Endothelial cell (in vitro differentiated cells): ENCODE results near the gene CENPO. TPM values are rescaled to one million over a fixed set of nuclear protein-coding genes. Genes with fewer than 3 reads are reported as not detected.

ENCODE experiments used
- DNase-seq: peaks from one replicate; pipeline ENCODE4 v3.0.0; 2021; ENCODE audit warnings: low spot score
- H3K27ac Mint-ChIP-seq: one replicate; pipeline ENCODE4 v1.8.0; 2021; ENCODE audit warnings: mixed read lengths, inconsistent platforms; ENCODE audit not compliant: unreplicated experiment
- H3K27me3 Mint-ChIP-seq: one replicate; pipeline ENCODE4 v1.8.0; 2021; ENCODE audit warnings: mild to moderate bottlenecking, moderate library complexity, mixed read lengths, inconsistent platforms; ENCODE audit not compliant: unreplicated experiment
- H3K36me3 Mint-ChIP-seq: one replicate; pipeline ENCODE4 v1.8.0; 2021; ENCODE audit warnings: mild to moderate bottlenecking, low read depth, mixed read lengths, inconsistent platforms; ENCODE audit not compliant: unreplicated experiment
- H3K4me1 Mint-ChIP-seq: one replicate; pipeline ENCODE4 v1.8.0; 2021; ENCODE audit warnings: mild to moderate bottlenecking, mixed read lengths, inconsistent platforms; ENCODE audit not compliant: unreplicated experiment
- H3K4me3 Mint-ChIP-seq: one replicate; pipeline ENCODE4 v1.8.0; 2021; ENCODE audit warnings: mild to moderate bottlenecking, mixed read lengths, inconsistent platforms; ENCODE audit not compliant: unreplicated experiment
- H3K9me3 Mint-ChIP-seq: one replicate; pipeline ENCODE4 v1.8.0; 2021; ENCODE audit warnings: mixed read lengths, inconsistent platforms; ENCODE audit not compliant: unreplicated experiment
- long read RNA-seq: library from polyadenylated mRNA; unstranded; transcript quantifications from one replicate; pipeline ENCODE4 v2.0.0, GENCODE V29; 2020; ENCODE audit not compliant: unreplicated experiment
- total RNA-seq: library from RNA; stranded (reverse); fragmentation: NEBNext Ultra II Directional; extraction: Animal tissue kit (Norgen Biotek cat#: 25700); gene quantifications from one replicate; pipeline ENCODE4 v1.2.1, GENCODE V29; 2021; ENCODE audit not compliant: unreplicated experiment
- TF ChIP-seq, protein P1 (sequence below): fragments of 200-600 bp; sonication (generic); IDR thresholded peaks from one replicate; pipeline ENCODE4 v1.5.0; 2021; ENCODE audit warnings: antibody characterized with exemption; ENCODE audit not compliant: unreplicated experiment

CENPO gene, protein sequence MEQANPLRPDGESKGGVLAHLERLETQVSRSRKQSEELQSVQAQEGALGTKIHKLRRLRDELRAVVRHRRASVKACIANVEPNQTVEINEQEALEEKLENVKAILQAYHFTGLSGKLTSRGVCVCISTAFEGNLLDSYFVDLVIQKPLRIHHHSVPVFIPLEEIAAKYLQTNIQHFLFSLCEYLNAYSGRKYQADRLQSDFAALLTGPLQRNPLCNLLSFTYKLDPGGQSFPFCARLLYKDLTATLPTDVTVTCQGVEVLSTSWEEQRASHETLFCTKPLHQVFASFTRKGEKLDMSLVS
- 18.7 TPM for total RNA-seq
- long read RNA-seq, full-length matches to known transcripts: 2 of 6 reads
- long read RNA-seq, partial matches to known transcripts: 2 of 6 reads
- long read RNA-seq, other reads (novel, unspliced or antisense): 2 of 6 reads

DNA sequence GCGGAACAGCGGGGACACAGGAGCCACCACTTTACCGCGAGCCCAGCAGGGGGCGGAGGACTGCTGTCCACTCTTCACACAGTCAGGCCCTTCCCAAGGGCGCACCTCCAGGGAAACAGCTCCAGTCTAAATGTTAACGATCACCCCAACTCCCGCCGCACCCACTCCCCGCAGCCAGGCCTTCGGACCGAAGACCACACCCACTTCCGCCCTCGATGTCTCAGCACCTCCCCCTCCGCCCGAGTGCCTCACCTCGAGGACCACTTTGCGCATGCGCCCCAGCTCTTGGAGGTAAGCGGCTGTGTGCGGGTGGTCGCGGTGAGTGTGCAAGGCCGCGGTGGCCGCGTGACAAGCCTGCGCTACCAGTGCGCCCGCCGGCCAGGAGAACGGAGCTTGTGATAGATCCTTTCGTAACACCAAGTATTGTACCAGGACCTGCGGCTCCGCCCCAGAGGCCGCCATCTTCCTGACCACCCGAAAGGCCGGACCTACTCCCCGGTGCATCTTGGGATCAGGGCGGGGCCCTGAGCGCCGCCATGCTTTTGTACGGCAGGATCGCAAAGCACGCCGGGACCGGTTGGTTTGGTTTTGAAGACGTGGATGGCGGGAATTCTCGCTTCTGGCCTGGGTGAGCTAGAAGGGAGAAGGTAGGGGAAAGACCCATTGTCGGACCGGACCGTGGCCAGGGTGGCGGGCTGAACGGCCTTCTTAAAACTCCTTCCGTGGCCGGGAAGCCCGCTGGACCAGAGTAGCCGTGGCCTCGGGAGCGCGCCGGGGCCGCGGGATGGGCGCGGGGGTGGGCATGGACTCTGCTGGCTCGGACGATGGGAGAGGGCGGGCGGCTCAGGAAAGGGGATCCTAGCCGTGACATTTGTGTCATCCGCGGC lies at the start of gene CENPO, which contains the start of gene PTRHD1:
CENPO (plus strand) TSS at position 552 of the 887 bp plus-strand sequence. CDS start 495 bp downstream, outside the sequence.
PTRHD1 (minus strand) TSS at position 518 of the 887 bp plus-strand sequence; CDS start at position 504, 14 bp downstream.
- Mint-ChIP-seq H3K9me3 (no peaks in the 10 kb centered on the region), H3K36me3 (peaks cover 18% of the 10 kb centered on the region), H3K4me1 (peaks cover 25% of the 10 kb centered on the region), H3K4me3 (peak within 1 kb of the TSS; percentile 97), H3K27me3 (peaks cover 5% of the 10 kb centered on the region), H3K27ac (peak within 1 kb of the TSS; percentile 98)
- peak; percentile 92 for DNase-seq
- TF ChIP-seq, protein P1, sequence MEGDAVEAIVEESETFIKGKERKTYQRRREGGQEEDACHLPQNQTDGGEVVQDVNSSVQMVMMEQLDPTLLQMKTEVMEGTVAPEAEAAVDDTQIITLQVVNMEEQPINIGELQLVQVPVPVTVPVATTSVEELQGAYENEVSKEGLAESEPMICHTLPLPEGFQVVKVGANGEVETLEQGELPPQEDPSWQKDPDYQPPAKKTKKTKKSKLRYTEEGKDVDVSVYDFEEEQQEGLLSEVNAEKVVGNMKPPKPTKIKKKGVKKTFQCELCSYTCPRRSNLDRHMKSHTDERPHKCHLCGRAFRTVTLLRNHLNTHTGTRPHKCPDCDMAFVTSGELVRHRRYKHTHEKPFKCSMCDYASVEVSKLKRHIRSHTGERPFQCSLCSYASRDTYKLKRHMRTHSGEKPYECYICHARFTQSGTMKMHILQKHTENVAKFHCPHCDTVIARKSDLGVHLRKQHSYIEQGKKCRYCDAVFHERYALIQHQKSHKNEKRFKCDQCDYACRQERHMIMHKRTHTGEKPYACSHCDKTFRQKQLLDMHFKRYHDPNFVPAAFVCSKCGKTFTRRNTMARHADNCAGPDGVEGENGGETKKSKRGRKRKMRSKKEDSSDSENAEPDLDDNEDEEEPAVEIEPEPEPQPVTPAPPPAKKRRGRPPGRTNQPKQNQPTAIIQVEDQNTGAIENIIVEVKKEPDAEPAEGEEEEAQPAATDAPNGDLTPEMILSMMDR: peak; percentile 74

DNA sequence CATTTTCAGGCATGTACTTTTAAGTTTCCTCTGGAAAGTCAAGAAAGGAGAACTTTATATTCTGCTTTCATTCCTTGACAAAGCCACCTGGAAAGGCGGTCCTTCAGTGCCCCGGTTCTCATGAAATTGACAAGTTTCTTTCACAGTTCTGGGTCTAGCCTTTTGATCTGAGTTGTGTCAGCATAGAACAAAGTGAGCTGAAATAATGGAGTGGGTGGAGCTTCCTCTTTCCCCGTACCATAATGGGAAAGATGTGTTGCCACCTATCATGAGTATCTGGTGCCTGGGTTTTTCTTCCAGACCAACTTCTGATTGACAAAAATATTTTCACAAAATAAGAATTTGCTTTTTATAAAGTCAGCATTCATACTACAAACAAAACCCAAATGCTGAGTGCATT lies 49.3 kb upstream of the CENPO start:
- TF ChIP-seq, protein P1: no peak
- no peaks in the 10 kb centered on the region for H3K9me3 Mint-ChIP-seq
- peaks cover under 1% of the 10 kb centered on the region for H3K4me1 Mint-ChIP-seq
- no peaks in the 10 kb centered on the region for H3K27me3 Mint-ChIP-seq
- H3K36me3 Mint-ChIP-seq: peaks cover 14% of the 10 kb centered on the region
- no peak overlapping the region for H3K4me3 Mint-ChIP-seq
- no peak overlapping the region for H3K27ac Mint-ChIP-seq
- no peak for DNase-seq

DNA sequence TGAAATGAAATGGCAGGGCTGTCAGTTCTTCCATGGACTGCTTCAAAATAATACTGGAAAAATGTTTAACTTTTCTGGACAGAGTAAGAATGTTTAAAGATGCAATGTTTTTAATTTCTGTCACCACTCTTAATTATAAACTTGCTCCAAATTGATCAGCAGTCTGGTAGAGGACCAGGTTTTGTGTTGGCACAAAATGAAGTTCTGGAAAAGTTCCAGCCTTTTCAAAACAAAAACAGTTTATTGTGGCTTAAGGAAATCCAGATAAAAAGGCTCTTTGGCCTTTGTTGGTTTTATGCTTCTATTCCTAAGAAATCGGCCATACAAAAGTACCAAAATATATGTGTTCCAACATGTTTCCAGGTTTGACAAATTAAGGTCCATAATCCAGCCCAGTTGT lies 48.9 kb upstream of the CENPO start:
- TF ChIP-seq, protein P1: no peak
- no peaks in the 10 kb centered on the region for H3K27me3 Mint-ChIP-seq
- H3K36me3 Mint-ChIP-seq: peaks cover 14% of the 10 kb centered on the region
- H3K4me3 Mint-ChIP-seq: no peak overlapping the region
- no peak overlapping the region for H3K27ac Mint-ChIP-seq
- H3K9me3 Mint-ChIP-seq: no peaks in the 10 kb centered on the region
- H3K4me1 Mint-ChIP-seq: peaks cover 3% of the 10 kb centered on the region
- no peak for DNase-seq

DNA sequence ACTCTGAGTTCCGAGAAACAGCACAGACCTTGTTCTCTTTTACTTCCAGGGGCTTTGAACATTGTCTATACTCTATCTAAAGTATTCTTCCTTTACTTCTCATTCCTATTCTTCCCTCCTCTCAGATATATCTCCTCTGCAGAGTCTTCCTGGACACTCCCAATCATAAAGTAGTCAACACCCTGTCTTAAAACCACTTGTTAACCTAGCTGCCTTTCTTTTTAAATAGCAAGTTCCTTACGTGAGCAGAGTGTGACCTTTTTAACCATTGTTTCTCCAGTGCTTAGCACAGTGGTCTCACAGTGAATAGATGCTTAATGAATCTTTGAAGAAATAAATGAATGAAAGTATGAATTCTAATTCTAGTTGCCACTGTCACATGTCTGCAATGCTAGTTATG lies 47.4 kb upstream of the CENPO start:
- TF ChIP-seq, protein P1: no peak
- Mint-ChIP-seq H3K36me3 (peaks cover 14% of the 10 kb centered on the region), H3K27ac (no peak overlapping the region), H3K27me3 (no peaks in the 10 kb centered on the region), H3K4me3 (no peak overlapping the region), H3K4me1 (peaks cover 3% of the 10 kb centered on the region), H3K9me3 (no peaks in the 10 kb centered on the region)
- no peak for DNase-seq
